HUES48 (cell line): ENCODE results near the gene SHOX.

Experiments used
- H3K27ac ChIP-seq: one replicate; pipeline ENCODE4 v1.7.0; 2013; ENCODE audit warnings: low read depth, low read length, inconsistent platforms
- H3K27me3 ChIP-seq: 2 replicates; pipeline ENCODE4 v1.6.1; 2013; ENCODE audit warnings: mild to moderate bottlenecking, low read length; ENCODE audit not compliant: control insufficient read depth, insufficient read depth
- H3K36me3 ChIP-seq: 2 replicates; pipeline ENCODE4 v1.6.1; 2013; ENCODE audit warnings: low read length; ENCODE audit not compliant: control insufficient read depth, insufficient read depth
- H3K4me1 ChIP-seq: 2 replicates; pipeline ENCODE4 v1.6.1; 2013; ENCODE audit warnings: mild to moderate bottlenecking, low read length; ENCODE audit not compliant: control insufficient read depth, insufficient read depth
- H3K4me3 ChIP-seq: 2 replicates; pipeline ENCODE4 v1.5.1; 2013; ENCODE audit warnings: mild to moderate bottlenecking, low read depth, low read length
- H3K9ac ChIP-seq: 2 replicates; pipeline ENCODE4 v1.6.1; 2013; ENCODE audit warnings: mild to moderate bottlenecking, low read depth, low read length, moderate library complexity
- H3K9me3 ChIP-seq: 2 replicates; pipeline ENCODE4 v1.6.1; 2013; ENCODE audit warnings: low read length; ENCODE audit not compliant: control insufficient read depth, insufficient read depth

The SHOX gene

DNA sequence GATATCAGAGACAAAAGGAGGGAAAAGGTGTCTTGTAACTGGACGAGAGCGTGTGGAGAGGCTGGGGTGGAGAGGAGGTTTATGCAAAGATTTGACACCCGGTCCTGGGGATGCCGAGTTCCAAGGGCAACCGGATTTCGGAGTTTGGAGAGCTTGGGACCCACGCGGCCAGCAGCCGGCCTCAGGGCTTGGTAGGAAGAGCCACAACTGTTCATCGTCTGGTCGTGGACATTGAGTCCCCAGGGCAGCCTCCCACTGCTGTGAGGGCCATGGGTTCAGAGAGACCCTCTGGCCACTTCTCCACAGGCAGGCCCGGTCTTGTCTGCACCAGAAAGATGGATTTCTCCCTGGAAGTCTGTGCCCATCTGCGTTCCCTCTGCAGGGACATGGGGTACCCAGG lies 46.8 kb downstream of the SHOX start:
- no peaks in the 10 kb centered on the region for H3K36me3 ChIP-seq
- H3K4me1 ChIP-seq: peaks cover 6% of the 10 kb centered on the region; the same call in 1 of the 2 replicates
- no peak overlapping the region for H3K9ac ChIP-seq
- peaks cover 3% of the 10 kb centered on the region; the same call in 1 of the 2 replicates for H3K27me3 ChIP-seq
- H3K27ac ChIP-seq: no peak overlapping the region
- no peak overlapping the region for H3K4me3 ChIP-seq
- no peaks in the 10 kb centered on the region for H3K9me3 ChIP-seq

DNA sequence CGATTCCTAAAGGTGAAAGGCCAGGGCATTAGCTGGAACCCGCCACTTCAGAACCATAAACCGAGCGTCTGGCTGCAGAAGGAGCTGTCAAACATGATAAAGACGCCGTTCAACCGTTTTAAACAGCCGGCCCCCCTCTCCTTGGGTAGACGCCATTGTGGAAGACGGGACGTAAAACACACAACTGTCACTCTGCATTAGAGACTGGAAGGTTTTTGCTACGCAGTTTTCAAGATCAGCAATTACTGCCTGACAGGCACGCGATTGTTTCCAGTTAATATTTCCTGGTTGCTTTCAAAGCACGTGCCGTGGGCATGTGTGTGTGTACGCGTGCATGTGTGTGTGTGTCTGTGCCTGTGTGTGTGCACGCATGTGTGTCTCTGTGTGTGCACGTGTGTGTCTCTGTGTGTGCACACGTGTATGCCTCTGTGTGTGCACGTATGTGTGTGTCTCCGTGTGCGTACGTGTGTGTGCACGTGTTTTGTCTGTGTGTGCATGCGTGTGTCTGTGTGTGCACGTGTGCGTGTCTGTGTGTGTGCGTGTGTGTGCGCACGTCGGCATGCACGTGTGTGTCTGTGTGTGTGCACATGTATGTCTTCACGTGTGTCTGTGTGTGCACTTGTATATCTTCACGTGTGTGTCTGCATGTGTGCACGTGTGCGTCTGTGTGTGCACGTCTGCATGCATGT lies 48.8 kb downstream of the SHOX start:
- H3K36me3 ChIP-seq: no peaks in the 10 kb centered on the region
- no peaks in the 10 kb centered on the region for H3K9me3 ChIP-seq
- no peak overlapping the region for H3K27ac ChIP-seq
- H3K4me1 ChIP-seq: peaks cover 6% of the 10 kb centered on the region; the same call in 1 of the 2 replicates
- H3K27me3 ChIP-seq: peaks cover 3% of the 10 kb centered on the region; the same call in 1 of the 2 replicates
- H3K9ac ChIP-seq: no peak overlapping the region
- H3K4me3 ChIP-seq: no peak overlapping the region

DNA sequence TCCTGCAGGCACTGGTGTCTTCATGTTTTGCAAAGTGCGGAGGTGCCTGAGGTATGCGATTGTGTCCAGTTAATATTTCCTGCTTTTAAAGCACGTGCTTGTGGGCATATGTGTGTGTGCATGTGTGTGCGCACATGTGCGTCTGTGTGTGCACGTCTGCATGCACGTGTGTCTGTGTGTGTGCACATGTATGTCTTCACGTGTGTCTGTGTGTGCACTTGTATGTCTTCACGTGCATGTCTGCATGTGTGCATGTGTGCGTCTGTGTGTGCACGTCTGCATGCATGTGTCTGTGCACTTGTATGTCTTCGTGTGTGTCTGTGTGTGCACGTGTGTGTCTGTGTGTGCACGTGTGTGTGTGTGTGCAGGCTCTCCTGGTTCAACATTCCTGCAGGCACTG lies 49.5 kb downstream of the SHOX start:
- no peaks in the 10 kb centered on the region for H3K36me3 ChIP-seq
- H3K9ac ChIP-seq: no peak overlapping the region
- H3K4me1 ChIP-seq: peaks cover 6% of the 10 kb centered on the region; the same call in 1 of the 2 replicates
- H3K27ac ChIP-seq: no peak overlapping the region
- no peaks in the 10 kb centered on the region for H3K9me3 ChIP-seq
- H3K4me3 ChIP-seq: no peak overlapping the region
- peaks cover 3% of the 10 kb centered on the region; the same call in 1 of the 2 replicates for H3K27me3 ChIP-seq

DNA sequence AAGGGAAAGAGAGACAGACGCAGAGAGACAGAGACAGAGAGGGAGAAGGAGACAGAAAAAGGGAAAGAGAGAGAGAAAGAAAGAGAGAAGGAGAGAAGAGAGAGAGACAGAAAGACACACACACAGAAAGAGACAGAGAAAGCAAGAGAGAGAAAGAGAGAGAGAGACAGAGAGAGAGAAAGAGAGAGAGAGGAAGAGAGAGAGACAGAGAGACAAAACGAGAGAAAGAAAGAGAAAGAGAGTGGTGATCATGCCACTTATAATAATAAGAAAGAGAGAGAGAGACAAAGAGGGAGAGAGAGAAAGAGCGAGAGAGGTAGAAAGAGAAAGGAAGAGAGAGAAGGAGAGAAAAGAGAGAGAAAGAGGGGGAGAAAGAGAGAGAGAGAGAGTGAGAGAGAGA lies 51.4 kb downstream of the SHOX start:
- Histone ChIP-seq H3K27me3 (peaks cover 3% of the 10 kb centered on the region; the same call in 1 of the 2 replicates), H3K4me3 (no peak overlapping the region), H3K36me3 (no peaks in the 10 kb centered on the region), H3K27ac (no peak overlapping the region), H3K4me1 (no peaks in the 10 kb centered on the region), H3K9ac (no peak overlapping the region), H3K9me3 (no peaks in the 10 kb centered on the region)

DNA sequence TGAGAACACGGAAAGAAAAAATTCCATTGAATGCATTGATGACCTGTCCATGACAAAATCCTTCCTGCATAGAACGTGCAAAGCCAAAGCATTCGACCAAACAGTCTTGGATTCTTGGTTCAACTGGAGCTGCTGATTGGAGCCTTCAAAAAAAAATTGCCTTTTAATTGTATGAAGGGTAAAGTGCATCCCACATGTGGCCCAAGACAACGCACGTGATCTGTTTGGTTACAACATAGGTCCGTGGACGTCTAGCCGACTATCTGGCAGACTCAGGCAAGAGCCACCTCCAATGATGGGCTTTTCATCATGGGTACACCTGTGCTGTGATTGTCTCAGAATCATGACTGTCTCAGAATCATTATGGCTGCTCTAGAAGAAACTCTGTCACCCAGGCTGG lies 52.3 kb downstream of the SHOX start:
- no peaks in the 10 kb centered on the region for H3K36me3 ChIP-seq
- H3K27me3 ChIP-seq: peaks cover 3% of the 10 kb centered on the region; the same call in 1 of the 2 replicates
- no peak overlapping the region for H3K27ac ChIP-seq
- H3K9ac ChIP-seq: no peak overlapping the region
- no peak overlapping the region for H3K4me3 ChIP-seq
- no peaks in the 10 kb centered on the region for H3K9me3 ChIP-seq
- H3K4me1 ChIP-seq: no peaks in the 10 kb centered on the region

DNA sequence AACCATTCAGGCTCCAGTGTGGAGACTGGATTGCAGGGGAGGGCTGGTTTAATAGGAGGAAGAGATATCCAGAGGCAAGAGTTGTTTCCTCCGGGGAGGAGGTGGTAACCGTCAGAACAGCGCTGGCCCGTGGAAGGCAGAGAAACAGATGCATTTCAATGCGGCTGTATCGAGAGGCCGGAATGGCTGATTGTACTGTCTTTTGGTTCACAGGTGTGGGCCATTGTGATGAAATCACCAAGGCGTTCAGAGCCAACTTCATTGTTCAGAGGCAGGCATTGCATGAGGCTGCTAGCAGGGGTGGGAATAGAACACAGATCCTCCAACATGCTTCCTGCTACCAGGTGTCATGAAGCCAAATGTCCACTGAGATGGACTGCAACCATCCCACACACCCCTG lies 53.0 kb downstream of the SHOX start:
- H3K4me3 ChIP-seq: no peak overlapping the region
- H3K9me3 ChIP-seq: no peaks in the 10 kb centered on the region
- no peaks in the 10 kb centered on the region for H3K36me3 ChIP-seq
- no peak overlapping the region for H3K9ac ChIP-seq
- no peaks in the 10 kb centered on the region for H3K4me1 ChIP-seq
- peaks cover 3% of the 10 kb centered on the region; the same call in 1 of the 2 replicates for H3K27me3 ChIP-seq
- no peak overlapping the region for H3K27ac ChIP-seq

DNA sequence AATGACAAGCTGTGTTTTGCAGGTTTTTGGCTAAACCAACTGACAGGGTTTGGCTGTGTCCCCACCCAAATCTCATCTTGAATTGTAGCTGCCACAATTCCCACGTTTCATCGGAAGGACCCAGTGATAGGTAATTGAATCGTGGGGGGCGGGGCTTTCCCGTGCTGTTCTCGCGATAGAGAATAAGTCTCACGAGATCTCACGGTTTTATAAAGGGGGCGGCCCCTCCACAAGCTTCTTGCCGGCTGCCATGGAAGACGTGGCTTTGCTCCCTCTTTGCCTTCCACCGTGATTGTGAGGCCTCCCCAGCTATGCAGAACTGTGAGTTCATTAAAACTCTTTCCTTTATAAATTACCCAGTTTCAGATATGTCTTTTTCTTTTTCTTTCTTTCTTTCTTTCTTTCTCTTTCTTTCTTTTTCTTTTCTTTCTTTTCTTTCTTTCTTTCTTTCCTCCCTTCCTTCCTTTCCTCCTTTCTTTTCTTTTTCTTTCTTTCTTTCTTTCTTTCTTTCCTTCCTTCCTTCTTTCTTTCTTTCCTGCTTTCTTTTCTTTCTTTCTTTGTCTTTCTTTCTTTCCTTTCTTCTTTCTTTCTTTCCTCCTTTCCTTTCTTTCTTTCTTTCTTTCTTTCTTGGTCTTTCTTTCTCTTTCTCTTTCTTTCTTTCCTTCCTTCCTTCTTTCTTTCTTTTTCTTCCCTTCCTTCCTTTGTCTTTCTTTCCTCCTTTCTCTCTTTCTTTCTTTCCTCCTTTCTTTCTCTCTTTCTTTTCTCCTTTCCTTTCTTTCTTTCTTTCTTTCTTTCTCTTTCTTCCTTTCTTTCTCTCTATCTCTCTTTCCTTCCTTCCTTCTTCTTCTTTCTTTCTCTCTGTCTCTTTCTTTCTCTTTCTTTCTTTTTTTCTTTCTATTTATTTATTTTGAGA lies 54.8 kb downstream of the SHOX start:
- H3K36me3 ChIP-seq: no peaks in the 10 kb centered on the region
- H3K4me1 ChIP-seq: no peaks in the 10 kb centered on the region
- H3K9ac ChIP-seq: no peak overlapping the region
- H3K4me3 ChIP-seq: no peak overlapping the region
- no peak overlapping the region for H3K27ac ChIP-seq
- H3K9me3 ChIP-seq: no peaks in the 10 kb centered on the region
- no peaks in the 10 kb centered on the region for H3K27me3 ChIP-seq

DNA sequence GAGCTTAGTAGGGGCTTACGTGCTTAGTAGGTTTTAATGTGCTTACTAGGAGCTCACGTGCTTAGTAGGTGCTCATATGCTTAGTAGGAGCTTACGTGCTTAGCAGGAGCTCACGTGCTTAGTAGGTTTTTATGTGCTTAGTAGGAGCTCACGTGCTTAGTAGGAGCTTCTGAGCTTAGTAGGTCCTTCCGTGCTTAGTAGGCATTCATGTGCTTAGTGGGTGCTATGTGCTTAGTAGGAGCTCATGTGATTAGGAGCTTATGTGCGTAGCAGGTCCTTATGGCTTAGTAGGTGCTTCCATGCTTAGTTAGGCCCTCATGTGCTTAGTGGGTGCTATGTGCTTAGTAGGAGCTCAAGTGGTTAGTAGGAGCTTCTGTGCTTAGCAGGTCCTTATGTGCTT lies 59.4 kb downstream of the SHOX start:
- Histone ChIP-seq H3K4me3 (no peak overlapping the region), H3K36me3 (no peaks in the 10 kb centered on the region), H3K9ac (no peak overlapping the region), H3K9me3 (no peaks in the 10 kb centered on the region), H3K4me1 (no peaks in the 10 kb centered on the region), H3K27ac (no peak overlapping the region), H3K27me3 (no peaks in the 10 kb centered on the region)

DNA sequence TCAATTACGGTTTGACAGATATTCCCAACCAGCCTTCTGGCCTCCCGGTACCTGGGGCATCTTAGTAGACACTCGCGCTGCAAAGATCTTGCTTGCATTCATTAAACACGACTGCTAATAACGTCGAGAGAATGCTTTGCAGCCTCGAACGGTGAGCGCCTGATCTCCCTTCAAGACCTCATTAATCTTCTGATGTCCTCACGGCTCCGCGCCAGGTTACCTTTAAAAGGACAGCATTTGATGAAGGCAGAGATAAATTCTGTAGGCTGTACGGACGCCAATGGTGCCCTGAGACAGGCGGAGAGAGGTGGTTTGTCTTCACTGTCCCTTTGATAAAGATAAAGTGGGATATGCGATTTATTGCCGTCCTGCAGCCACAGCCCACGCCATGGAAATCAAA lies 64.2 kb downstream of the SHOX start:
- H3K36me3 ChIP-seq: no peaks in the 10 kb centered on the region
- H3K9me3 ChIP-seq: no peaks in the 10 kb centered on the region
- no peak overlapping the region for H3K4me3 ChIP-seq

DNA sequence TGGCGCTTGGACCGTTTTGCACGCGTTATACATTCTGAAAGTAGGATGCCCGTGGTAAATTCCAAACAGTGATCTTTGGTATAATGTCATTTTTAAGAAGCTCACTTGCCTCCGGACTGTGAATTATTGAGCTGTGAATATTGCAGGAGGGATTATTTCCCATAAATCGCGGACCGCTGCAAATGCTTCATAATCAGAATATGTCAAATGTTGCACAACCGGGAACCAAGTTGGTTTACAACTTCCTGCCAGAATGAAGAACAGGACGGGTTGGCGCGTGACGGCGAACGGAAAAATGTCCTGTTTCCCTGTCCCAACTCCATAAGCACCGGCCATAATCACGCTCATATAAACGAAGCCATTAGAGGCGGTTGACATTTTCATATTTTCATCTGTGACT lies 67.6 kb downstream of the SHOX start:
- no peak overlapping the region for H3K27ac ChIP-seq
- H3K9me3 ChIP-seq: no peaks in the 10 kb centered on the region
- H3K4me1 ChIP-seq: no peaks in the 10 kb centered on the region
- H3K27me3 ChIP-seq: no peaks in the 10 kb centered on the region
- no peaks in the 10 kb centered on the region for H3K36me3 ChIP-seq
- no peak overlapping the region for H3K4me3 ChIP-seq
- no peak overlapping the region for H3K9ac ChIP-seq

More for the DNA sequence above, 64.2 kb downstream of the SHOX start:
- H3K4me1 ChIP-seq: no peaks in the 10 kb centered on the region
- no peak overlapping the region for H3K27ac ChIP-seq
- no peak overlapping the region for H3K9ac ChIP-seq
- H3K27me3 ChIP-seq: no peaks in the 10 kb centered on the region

DNA sequence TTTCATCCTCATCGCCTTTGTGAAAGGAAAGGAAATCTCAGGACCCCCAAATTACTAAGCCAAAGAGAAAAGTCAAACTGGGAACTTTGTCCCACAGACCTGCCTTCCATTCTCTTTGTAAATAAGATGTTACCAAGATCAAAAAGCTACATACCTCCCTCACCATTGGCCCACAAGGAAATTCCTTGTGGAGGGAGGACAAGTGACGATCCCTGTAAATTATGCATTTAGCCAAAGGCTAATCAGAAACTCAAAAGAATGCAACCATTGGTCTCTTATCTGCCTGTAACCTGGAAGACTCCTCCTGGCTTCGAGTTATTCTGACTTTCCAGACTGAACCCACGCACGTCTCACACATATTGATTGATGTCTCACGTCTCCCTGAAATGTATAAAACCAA lies 70.3 kb downstream of the SHOX start:
- no peaks in the 10 kb centered on the region for H3K27me3 ChIP-seq
- H3K4me3 ChIP-seq: no peak overlapping the region
- H3K9ac ChIP-seq: no peak overlapping the region
- no peak overlapping the region for H3K27ac ChIP-seq
- H3K9me3 ChIP-seq: peaks cover 9% of the 10 kb centered on the region; the same call in 1 of the 2 replicates
- H3K4me1 ChIP-seq: no peaks in the 10 kb centered on the region
- no peaks in the 10 kb centered on the region for H3K36me3 ChIP-seq
